Sciatic nerve (tissue), 2 donors: Measurements from ENCODE around the gene PRPF31. TPM values are rescaled to one million over a fixed set of nuclear protein-coding genes. Genes with fewer than 3 reads are reported as not detected.
"Not testable (repeated sequence)": the region's sequence is repeated elsewhere in the genome, so short reads cannot be mapped to it uniquely, and the experiment has no call there.

Source experiments
- ATAC-seq: fragments of 200-7000 bp; cut with Tn5 transposase; one replicate; pipeline ENCODE4 v1.9.1; 2020; ENCODE audit warnings: mild to moderate bottlenecking, moderate library complexity
- DNase-seq: peaks from one replicate; pipeline ENCODE4 v3.0.0-alpha.2; 2020; ENCODE audit warnings: low spot score
- intact Hi-C: fragments of 100-400 bp; cut with DNase I; formaldehyde crosslinking; loops from one replicate; pipeline ENCODE4 v1.14.2; 2022
- total RNA-seq: library from RNA; stranded (reverse); fragmentation: NEBNext Ultra II Directional; extraction: Animal tissue kit (Norgen Biotek cat#: 25700); gene quantifications from one replicate; pipeline ENCODE4 v1.2.1, GENCODE V29; 2021
- donor health status: DM: no; HTN: no; CAD: no.
- donor health status: DM: no; HTN: no; CAD: no.

The PRPF31 gene
- total RNA-seq, 1 donor from 2014 or later: 47.2 TPM

DNA sequence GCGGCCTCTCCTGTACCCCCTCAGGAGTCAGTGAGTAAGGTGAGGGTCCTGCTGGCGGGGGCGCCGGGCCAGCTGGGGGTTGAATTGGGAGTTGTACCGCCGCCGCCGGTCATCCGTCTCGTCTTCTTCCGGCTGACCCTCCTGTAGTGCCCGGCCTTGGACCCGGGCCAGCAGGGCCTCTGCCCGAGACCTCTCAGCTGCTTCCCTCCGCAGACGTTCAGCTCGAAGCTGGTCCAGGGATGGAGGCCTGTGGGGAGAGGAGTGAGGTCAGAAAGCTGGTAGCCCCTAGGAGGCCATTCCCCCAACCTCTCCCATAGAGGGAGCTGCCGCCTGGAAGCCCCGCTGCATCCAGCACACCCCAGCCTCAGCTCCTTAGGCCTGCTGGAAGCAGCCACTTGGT, 40.1 kb downstream of the PRPF31 start:
- ATAC-seq: no peak
- intact Hi-C loops: no loop called here
- no peak for DNase-seq

- DNase-seq (no peak), ATAC-seq (no peak)
- intact Hi-C loops: no loop called here
Observed at GRCh38 chr19:54156490-54156889, 40.9 kb downstream of the PRPF31 start.

- DNase-seq (no peak), ATAC-seq (no peak)
- intact Hi-C loops: no loop called here
Observed at GRCh38 chr19:54156953-54157352, 41.4 kb downstream of the PRPF31 start.

GRCh38 chr19:54158812-54159351, 43.3 kb downstream of the PRPF31 start:
- intact Hi-C loops: no loop called here
- DNase-seq (no peak), ATAC-seq (no peak)

GRCh38 chr19:54159352-54160181, 44.0 kb downstream of the PRPF31 start, which contains the start of gene LENG1:
TSS of gene LENG1 (minus strand) at chr19:54159721. CDS start at chr19:54159695, 26 bp downstream.
- ATAC-seq (peak; percentile 97), DNase-seq (peak; percentile 99)
- intact Hi-C loops: no loop called here

GRCh38 chr19:54160182-54160811, 44.7 kb downstream of the PRPF31 start:
- no peak for DNase-seq
- ATAC-seq: no peak
- intact Hi-C loops: no loop called here

- intact Hi-C loops: no loop called here
- no peak for ATAC-seq
- no peak for DNase-seq
Observed at GRCh38 chr19:54160854-54161253, 45.3 kb downstream of the PRPF31 start.

GRCh38 chr19:54162241-54162805, 46.8 kb downstream of the PRPF31 start:
- peak; percentile 89 for DNase-seq
- intact Hi-C loops: no loop called here
- ATAC-seq: peak; percentile 59

- intact Hi-C loops: no loop called here
- DNase-seq (no peak), ATAC-seq (no peak)
Observed at GRCh38 chr19:54162884-54163283, 47.3 kb downstream of the PRPF31 start.

- ATAC-seq (no peak), DNase-seq (peak; percentile 82)
- intact Hi-C loops: no loop called here
Observed at GRCh38 chr19:54164369-54165068, 49.0 kb downstream of the PRPF31 start.

DNA sequence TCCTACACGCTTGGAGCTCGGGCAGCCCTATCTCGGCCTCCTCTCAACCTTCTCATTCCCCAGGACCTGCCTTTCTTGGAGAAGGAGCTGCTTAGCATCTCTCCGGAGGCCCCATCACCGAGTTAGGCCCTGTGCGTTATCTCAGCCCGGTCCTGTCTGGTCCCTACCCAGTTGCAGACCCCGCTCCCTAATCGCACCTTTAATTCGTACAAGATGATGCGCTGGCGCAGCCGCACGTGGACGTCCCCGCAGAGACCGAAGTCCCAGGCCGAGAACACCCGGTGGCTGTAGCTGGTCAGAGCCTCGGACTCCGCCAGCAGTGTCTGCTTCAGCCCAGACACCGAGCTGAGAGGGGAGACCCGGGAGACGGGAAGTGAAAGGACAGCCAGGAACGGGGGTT, 49.7 kb downstream of the PRPF31 start:
- intact Hi-C loops: no loop called here
- DNase-seq (no peak), ATAC-seq (no peak)

DNA sequence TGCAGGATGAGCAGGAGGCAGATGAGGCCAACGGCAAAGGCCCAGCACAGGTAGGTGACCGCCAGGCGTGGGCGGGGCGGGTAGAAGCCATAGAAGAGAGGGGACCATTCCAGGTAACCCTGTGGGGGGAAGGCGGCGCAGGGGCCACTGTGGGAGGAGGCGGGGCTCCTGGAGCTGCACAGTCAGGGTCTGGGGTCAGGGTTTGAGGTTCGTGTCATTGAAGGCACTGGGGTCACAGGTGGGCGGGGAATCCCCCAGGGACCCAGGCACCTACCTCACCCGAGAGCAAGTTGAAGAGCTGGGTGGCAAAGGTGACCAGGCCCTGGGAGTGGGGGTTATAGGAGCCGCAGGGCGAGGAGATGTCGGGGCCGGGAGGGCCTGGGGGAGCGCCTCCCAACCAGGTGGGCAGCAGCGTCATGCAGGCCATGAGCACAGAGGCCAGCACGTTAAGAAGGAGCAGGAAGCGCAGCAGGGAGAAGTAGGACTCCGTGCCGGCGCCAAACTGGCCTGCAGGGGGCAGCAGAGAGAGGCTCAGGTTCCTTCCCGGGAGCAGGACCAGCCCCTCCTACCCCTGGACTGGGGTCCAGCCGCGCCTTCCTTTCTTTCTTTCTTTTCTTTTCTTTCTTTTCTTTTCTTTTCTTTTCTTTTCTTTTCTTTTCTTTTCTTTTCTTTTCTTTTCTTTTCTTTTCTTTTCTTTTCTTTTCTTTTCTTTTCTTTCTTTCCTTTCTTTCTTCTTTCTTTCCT, 52.8 kb downstream of the PRPF31 start:
- intact Hi-C loops: no loop called here
- peak; percentile 88 for ATAC-seq
- DNase-seq: peak; percentile 97

GRCh38 chr19:54169149-54169740, 53.7 kb downstream of the PRPF31 start:
- DNase-seq: no peak
- ATAC-seq: no peak
- intact Hi-C loops: no loop called here

GRCh38 chr19:54171736-54172431, 56.3 kb downstream of the PRPF31 start:
- intact Hi-C loops: loop anchor here (10.0 kb wide), 1 partner anchor 63 kb away; no protein-coding TSS in a partner anchor
- not testable (repeated sequence) for ATAC-seq, DNase-seq

GRCh38 chr19:54172471-54173358, 57.2 kb downstream of the PRPF31 start, which contains the start of gene TMC4:
TSS of gene TMC4 (minus strand) at chr19:54173160. CDS start at chr19:54173117, 43 bp downstream.
- intact Hi-C loops: loop anchor here (10.0 kb wide), 1 partner anchor 62 kb away; no protein-coding TSS in a partner anchor

DNA sequence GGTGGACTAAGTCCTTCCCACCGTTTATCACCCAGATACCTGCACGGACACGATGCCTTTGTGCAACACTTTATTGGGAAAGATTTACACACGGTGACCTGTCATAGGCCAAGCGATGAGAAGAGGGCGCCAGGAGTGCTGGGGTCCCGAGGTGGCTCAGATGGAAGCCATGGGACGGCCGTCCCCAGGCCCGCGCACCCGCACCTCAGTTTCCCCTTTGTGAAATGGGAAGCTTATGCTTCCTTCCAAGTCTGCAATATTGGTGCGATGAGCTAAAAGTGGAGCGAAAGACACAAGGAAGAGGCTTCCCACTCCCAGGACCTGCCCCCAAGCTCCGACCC, 57.8 kb downstream of the PRPF31 start:
- intact Hi-C loops: loop anchor here (10.0 kb wide), 1 partner anchor 61 kb away; no protein-coding TSS in a partner anchor
- DNase-seq: no peak
- ATAC-seq: no peak

More at GRCh38 chr19:54172471-54173358, 57.2 kb downstream of the PRPF31 start, which contains the start of gene TMC4:
- ATAC-seq: peak; percentile 57
- no peak for DNase-seq
